ENCODE measurements around the gene ZBTB49.

The ZBTB49 gene

DNA sequence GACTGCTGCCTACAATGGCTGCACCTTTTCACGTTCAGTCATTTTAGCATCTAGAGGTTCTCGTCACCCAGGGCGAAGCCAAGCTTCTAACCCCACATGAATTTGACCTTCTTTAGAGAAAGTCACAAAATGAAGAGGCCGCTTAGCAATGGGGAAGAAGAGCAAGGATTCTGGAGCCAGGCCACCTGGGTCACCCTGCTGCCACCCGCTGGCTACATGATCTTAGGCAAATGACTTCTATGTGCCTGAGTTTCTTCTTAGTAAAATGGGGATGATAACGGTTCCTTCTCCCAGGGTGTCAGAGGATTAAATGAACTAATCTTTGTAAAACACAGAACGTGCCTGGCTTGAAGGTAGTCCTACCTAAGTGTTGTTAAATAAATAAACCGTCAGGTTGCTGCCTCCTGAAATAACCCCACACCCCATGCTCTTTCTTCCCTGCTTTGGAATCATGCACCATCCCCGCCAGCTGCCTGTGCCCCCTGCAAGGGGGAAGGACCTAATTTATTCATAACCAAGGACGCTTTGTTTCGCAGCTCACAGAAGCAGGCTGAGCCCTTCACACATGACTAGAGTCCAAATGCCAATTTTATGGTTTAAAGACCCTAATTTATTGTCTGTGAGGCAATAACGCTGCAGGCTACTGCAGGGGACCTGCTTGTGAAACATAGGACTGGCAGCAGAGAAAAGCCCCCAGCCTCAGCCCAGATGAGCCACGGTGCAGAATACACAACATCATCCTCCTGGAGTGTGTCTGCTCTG is 68.2 kb downstream of the ZBTB49 start:
- TF ChIP-seq ZFX (IDR thresholded peaks at IDR 0.05; ENCODE audit: borderline replicate concordance): no peak
- TF ChIP-seq, protein P1, sequence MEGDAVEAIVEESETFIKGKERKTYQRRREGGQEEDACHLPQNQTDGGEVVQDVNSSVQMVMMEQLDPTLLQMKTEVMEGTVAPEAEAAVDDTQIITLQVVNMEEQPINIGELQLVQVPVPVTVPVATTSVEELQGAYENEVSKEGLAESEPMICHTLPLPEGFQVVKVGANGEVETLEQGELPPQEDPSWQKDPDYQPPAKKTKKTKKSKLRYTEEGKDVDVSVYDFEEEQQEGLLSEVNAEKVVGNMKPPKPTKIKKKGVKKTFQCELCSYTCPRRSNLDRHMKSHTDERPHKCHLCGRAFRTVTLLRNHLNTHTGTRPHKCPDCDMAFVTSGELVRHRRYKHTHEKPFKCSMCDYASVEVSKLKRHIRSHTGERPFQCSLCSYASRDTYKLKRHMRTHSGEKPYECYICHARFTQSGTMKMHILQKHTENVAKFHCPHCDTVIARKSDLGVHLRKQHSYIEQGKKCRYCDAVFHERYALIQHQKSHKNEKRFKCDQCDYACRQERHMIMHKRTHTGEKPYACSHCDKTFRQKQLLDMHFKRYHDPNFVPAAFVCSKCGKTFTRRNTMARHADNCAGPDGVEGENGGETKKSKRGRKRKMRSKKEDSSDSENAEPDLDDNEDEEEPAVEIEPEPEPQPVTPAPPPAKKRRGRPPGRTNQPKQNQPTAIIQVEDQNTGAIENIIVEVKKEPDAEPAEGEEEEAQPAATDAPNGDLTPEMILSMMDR (IDR thresholded peaks at IDR 0.05): no peak
- H3K27ac ChIP-seq: no peak overlapping the region

DNA sequence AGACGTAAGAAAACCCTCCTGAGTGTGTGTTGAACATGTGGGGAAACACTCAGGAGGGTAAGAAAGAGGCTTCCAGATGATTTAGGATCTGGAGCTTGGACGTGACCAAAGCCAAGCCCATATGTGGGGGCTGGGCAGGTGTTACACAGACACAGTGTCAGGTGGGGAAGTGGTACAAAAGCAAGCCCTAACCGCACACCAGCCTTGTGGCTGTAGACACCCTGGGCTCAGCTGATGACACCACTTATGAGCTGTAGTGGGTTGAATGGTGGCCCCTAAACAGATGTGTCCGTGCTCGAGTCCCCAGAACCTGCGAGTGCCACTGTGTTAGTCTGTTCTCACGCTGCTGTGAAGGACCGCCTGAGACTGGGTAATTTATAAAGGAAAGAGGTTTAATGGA is 71.8 kb downstream of the ZBTB49 start:
- TF ChIP-seq, protein P1 (IDR thresholded peaks at IDR 0.05): no peak
- no peak for TF ChIP-seq ZFX (IDR thresholded peaks at IDR 0.05; ENCODE audit: borderline replicate concordance)
- no peak overlapping the region for H3K27ac ChIP-seq

DNA sequence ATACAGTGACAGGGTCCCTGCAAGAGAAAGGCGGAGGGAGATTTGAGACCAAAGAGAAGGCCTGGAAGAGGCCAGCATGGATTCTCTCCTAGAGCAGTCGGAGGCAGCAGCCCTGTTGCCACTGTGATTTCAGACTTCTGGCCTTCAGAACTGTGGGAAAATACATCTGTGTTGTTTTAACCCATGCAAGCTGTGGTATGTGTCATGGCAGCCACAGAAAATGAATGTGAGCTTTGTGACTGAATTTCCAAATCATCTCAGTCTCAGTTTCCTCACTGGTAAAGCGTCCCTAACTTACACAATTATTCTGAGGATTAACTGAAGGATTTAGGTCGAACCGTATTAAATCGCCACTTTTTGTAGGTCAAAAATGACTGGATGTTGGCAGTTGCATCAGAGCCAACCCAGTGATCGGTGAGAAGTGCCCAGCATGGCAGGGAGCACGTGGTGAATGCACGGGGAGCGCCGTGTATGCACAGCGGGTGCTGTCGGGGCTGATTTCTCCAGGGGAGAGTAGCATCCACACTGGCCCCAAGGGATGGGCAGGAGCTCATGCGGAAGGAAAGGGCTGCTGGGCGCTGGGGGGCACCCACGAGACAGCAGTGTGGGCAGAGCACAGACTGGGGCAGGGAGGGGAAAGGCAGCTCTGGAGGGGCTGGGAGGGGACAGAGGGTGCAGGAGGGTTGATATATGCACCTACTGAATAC is 73.1 kb downstream of the ZBTB49 start:
- no peak for TF ChIP-seq ZFX (IDR thresholded peaks at IDR 0.05; ENCODE audit: borderline replicate concordance)
- TF ChIP-seq, protein P1 (IDR thresholded peaks at IDR 0.05): no peak
- H3K27ac ChIP-seq: no peak overlapping the region

DNA sequence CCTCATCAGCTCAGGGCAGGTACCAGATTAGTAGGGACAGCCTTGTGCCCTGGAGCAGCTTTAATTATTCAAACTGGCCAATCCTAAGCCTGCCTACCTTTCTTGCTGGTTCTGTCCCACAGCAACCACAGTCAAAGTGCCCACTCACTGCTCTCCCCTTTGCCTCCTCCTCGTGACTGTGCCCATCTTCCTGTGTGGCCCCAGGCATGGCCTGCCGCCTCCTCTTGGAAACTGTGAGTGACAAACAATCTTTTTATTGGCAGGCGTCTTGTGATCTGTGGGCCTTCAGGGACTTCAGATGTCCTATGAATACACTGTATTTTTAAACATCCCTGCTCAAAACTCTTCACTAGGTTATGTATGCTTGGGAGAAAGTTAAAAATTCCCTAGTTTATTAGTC is 74.0 kb downstream of the ZBTB49 start:
- H3K27ac ChIP-seq: no peak overlapping the region
- TF ChIP-seq, protein P1 (IDR thresholded peaks at IDR 0.05): no peak
- no peak for TF ChIP-seq ZFX (IDR thresholded peaks at IDR 0.05; ENCODE audit: borderline replicate concordance)

DNA sequence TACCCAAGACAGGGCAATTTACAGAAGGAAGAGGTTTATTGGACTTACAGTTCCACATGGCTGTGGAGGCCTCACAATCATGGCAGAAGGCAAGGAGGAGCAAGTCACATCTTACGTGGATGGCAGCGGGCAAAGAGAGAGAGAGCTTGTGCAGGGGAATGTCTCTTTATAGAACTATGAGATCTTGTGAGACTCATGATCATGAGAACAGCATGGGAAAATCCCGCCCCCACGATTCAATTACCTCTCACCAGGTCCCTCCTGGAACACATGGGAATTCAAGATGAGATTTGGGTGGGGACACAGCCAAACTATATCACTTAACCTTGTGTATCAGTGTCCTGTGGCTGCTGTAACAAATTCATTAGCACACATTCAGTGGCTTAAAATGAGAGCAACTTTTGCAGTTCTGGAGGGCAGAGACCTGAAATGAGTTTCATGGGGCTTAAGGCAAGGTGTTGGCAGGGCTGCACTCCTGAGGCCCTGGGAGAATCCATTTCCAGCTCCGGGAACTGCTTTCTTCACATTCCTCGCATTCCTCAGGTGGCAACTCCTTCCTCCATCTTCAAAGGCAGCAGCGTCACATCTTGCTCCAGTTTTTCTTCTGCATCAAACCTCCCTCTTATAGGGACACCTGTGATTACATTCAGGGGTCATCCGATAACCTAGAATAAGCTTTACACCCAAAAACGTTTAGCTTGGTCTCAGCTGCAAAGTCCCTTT is 74.6 kb downstream of the ZBTB49 start:
- no peak for TF ChIP-seq ZFX (IDR thresholded peaks at IDR 0.05; ENCODE audit: borderline replicate concordance)
- TF ChIP-seq, protein P1 (IDR thresholded peaks at IDR 0.05): no peak

DNA sequence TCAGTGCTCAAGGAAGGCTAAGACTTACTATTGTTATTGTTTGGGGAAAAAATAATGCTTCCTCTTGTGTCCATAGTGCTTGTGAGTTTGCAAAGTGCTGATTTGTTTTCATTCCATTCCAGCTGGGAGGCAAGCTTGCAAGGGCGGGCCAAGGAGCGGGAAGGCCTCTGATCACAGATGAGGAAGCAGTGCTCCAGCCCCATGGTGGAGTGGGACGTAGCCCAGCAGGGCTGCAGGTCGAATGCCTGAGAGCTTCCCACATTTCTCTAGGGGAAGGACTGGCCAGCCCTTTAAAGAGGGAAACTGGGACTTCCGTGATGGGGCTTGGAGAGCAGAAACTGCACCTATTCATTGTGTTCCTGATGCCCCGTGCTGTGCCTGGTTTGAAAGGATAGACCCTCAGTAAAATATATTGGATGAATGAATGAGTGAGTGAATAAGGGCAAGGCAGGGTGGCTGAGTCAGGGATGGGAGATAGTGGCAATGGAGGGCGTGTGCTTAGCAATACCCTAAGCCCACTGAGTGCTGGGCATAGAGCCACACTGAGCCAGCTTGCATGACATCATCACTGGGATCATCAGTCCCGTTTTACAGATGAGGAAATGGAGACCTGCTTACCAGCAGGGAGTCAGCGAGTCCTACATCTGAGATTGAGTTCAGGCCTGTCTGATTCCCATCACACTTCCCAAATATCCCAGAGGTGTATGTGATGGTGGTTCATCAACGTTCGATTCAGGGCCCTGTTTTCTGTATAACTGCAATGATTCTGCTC is 78.9 kb downstream of the ZBTB49 start:
- TF ChIP-seq ZFX (IDR thresholded peaks at IDR 0.05; ENCODE audit: borderline replicate concordance): no peak
- TF ChIP-seq, protein P1 (IDR thresholded peaks at IDR 0.05): no peak
- H3K27ac ChIP-seq: no peak overlapping the region

More for the DNA sequence above, 74.6 kb downstream of the ZBTB49 start:
- no peak overlapping the region for H3K27ac ChIP-seq

All from 22Rv1 (cell line).